ENCODE measurements around the gene TMTC1.

DNA sequence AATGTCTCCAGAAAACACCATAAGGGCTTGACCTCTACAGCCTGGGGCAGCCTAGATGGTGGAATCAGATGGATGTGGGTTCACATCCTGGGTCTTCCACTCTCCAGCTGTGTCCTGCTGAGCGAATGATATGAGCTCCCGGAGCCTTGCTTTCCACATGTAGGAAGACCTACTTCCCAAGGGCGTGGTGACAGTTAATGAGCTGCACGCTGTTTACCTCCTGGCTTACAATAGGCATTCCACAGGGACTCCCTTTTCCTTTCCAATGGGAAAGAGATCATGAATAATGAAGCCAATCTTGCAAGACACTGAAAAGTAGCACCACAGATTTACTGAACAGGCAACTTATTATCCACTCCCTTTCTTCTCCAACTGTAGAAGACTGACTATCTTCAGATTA is 46.1 kb downstream of the TMTC1 start:
- TF ChIP-seq, protein P1, sequence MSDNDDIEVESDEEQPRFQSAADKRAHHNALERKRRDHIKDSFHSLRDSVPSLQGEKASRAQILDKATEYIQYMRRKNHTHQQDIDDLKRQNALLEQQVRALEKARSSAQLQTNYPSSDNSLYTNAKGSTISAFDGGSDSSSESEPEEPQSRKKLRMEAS (IDR thresholded peaks at IDR 0.05; ENCODE audit: low read depth, low read length) = no peak
- TF ChIP-seq, protein P2, sequence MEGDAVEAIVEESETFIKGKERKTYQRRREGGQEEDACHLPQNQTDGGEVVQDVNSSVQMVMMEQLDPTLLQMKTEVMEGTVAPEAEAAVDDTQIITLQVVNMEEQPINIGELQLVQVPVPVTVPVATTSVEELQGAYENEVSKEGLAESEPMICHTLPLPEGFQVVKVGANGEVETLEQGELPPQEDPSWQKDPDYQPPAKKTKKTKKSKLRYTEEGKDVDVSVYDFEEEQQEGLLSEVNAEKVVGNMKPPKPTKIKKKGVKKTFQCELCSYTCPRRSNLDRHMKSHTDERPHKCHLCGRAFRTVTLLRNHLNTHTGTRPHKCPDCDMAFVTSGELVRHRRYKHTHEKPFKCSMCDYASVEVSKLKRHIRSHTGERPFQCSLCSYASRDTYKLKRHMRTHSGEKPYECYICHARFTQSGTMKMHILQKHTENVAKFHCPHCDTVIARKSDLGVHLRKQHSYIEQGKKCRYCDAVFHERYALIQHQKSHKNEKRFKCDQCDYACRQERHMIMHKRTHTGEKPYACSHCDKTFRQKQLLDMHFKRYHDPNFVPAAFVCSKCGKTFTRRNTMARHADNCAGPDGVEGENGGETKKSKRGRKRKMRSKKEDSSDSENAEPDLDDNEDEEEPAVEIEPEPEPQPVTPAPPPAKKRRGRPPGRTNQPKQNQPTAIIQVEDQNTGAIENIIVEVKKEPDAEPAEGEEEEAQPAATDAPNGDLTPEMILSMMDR (IDR thresholded peaks at IDR 0.05; ENCODE audit: low read depth, low read length) = no peak
- TF ChIP-seq POLR2A (IDR thresholded peaks at IDR 0.05; ENCODE audit: extremely low read depth, insufficient read length) = no peak

Measured in NB4 (cell line).